DOHH2 (cell line): ENCODE data around the gene SPOCK1.

Experiments
- H3F3A ChIP-seq: fragments of 200-600 bp; sonication (generic), shearing (Covaris generic); 2 replicates; pipeline ENCODE4 v1.6.0; 2016; ENCODE audit warnings: antibody characterized with exemption, mild to moderate bottlenecking; ENCODE audit not compliant: control insufficient read depth, insufficient read depth
- H3K27ac ChIP-seq: fragments of 200-600 bp; sonication (generic); 2 replicates; pipeline ENCODE4 v1.5.1; 2014; ENCODE audit warnings: low read depth, mild to moderate bottlenecking, low read length, moderate library complexity
- H3K27me3 ChIP-seq: fragments of 200-600 bp; sonication (generic); 2 replicates; pipeline ENCODE4 v1.6.1; 2014; ENCODE audit warnings: mild to moderate bottlenecking, low read length, mixed read lengths; ENCODE audit not compliant: control insufficient read depth
- H3K36me3 ChIP-seq: fragments of 200-600 bp; sonication (generic); 2 replicates; pipeline ENCODE4 v1.6.1; 2014; ENCODE audit warnings: mild to moderate bottlenecking, low read length, moderate library complexity, mixed read lengths; ENCODE audit not compliant: control insufficient read depth
- H3K4me1 ChIP-seq: fragments of 200-600 bp; sonication (generic); 2 replicates; pipeline ENCODE4 v1.6.1; 2014; ENCODE audit warnings: mild to moderate bottlenecking, low read length, mixed read lengths; ENCODE audit not compliant: control insufficient read depth
- H3K4me2 ChIP-seq: fragments of 200-600 bp; sonication (generic); 2 replicates; pipeline ENCODE4 v1.6.0; 2014; ENCODE audit warnings: mild to moderate bottlenecking, low read length, moderate library complexity
- H3K4me3 ChIP-seq: fragments of 200-600 bp; sonication (generic); 2 replicates; pipeline ENCODE4 v1.5.1; 2014; ENCODE audit warnings: mild to moderate bottlenecking, low read length, mixed read lengths
- H3K79me2 ChIP-seq: fragments of 200-600 bp; sonication (generic); 2 replicates; pipeline ENCODE4 v1.6.1; 2014; ENCODE audit warnings: mild to moderate bottlenecking, low read length, mixed read lengths; ENCODE audit not compliant: control insufficient read depth
- H3K9me2 ChIP-seq: fragments of 200-600 bp; sonication (generic); replicated peaks from 2 replicates; pipeline ENCODE4 v1.6.1; 2014; ENCODE audit warnings: mild to moderate bottlenecking, low read length, mixed read lengths; ENCODE audit not compliant: control insufficient read depth
- H3K9me3 ChIP-seq: fragments of 200-600 bp; sonication (generic); 2 replicates; pipeline ENCODE4 v1.6.1; 2014; ENCODE audit warnings: antibody characterized with exemption, low read length, mixed read lengths; ENCODE audit not compliant: control insufficient read depth, insufficient read depth
- H4K20me1 ChIP-seq: fragments of 200-600 bp; sonication (generic); 2 replicates; pipeline ENCODE4 v1.6.0; 2014; ENCODE audit warnings: low read depth, mild to moderate bottlenecking, antibody characterized with exemption, low read length, moderate library complexity; ENCODE audit not compliant: control insufficient read depth, insufficient read depth
- EZH2phosphoT487 ChIP-seq: fragments of 200-600 bp; sonication (generic); IDR thresholded peaks from 2 replicates; pipeline ENCODE4 v1.6.1; 2017; ENCODE audit warnings: borderline replicate concordance, mild to moderate bottlenecking, antibody characterized with exemption, low read length, moderate library complexity, mixed read lengths
- TF ChIP-seq, protein P1 (sequence below): fragments of 200-600 bp; sonication (generic); IDR thresholded peaks from one replicate; pipeline ENCODE4 v1.5.1; 2014; ENCODE audit warnings: antibody characterized with exemption, mild to moderate bottlenecking, low read depth, low read length; ENCODE audit not compliant: poor library complexity, severe bottlenecking

Gene SPOCK1

DNA sequence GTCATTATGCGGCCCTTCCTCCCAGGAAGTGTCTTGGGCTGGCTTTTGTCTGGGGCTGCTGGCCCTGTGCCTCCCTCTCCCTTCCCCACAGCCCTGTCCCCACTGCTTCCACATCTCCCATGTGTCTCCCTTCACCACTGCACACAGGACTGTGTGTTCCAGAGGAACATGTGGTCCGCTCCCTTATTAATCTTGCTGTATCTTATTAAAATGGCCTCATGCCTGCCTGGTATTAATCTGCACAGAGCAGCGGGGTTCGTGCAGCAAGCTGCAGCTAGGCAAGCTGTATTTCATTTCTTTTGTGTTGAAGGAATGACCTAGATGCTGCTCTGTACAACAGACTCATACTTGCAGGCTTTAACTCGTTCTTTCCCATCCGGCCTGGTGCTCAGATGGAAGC lies 130.5 kb downstream of the SPOCK1 start:
- Histone ChIP-seq H3K4me2 (no peak overlapping the region), H3K9me2 (no peaks in the 10 kb centered on the region), H3K9me3 (no peaks in the 10 kb centered on the region), H3F3A (no peaks in the 10 kb centered on the region), H3K4me3 (no peak overlapping the region), H3K27me3 (peaks cover 3% of the 10 kb centered on the region; the same call in 1 of the 2 replicates), H3K27ac (no peak overlapping the region), H4K20me1 (no peaks in the 10 kb centered on the region), H3K36me3 (no peaks in the 10 kb centered on the region), H3K4me1 (no peaks in the 10 kb centered on the region), H3K79me2 (no peaks in the 10 kb centered on the region)
- TF ChIP-seq, protein P1, sequence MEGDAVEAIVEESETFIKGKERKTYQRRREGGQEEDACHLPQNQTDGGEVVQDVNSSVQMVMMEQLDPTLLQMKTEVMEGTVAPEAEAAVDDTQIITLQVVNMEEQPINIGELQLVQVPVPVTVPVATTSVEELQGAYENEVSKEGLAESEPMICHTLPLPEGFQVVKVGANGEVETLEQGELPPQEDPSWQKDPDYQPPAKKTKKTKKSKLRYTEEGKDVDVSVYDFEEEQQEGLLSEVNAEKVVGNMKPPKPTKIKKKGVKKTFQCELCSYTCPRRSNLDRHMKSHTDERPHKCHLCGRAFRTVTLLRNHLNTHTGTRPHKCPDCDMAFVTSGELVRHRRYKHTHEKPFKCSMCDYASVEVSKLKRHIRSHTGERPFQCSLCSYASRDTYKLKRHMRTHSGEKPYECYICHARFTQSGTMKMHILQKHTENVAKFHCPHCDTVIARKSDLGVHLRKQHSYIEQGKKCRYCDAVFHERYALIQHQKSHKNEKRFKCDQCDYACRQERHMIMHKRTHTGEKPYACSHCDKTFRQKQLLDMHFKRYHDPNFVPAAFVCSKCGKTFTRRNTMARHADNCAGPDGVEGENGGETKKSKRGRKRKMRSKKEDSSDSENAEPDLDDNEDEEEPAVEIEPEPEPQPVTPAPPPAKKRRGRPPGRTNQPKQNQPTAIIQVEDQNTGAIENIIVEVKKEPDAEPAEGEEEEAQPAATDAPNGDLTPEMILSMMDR = no peak
- TF ChIP-seq EZH2phosphoT487 = no peak

DNA sequence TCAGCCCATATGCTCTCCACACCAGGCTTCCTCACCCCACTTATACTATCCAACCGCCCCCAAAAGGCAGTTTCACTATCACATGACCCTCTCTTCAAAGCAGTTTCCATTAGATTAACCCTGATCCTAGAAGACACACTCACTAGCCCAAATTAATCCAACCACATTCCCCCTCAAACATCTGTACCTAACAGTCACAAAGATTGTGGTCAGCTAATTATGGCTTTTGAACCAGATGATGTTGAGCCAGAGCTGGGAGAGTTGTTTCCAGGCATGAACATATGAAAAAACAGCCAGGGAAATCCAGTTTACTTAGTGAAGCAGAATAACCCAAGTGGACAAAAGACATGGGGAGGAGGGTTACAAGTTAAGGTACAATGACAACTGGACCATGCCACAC lies 131.2 kb downstream of the SPOCK1 start:
- Histone ChIP-seq H4K20me1 (no peaks in the 10 kb centered on the region), H3F3A (no peaks in the 10 kb centered on the region), H3K79me2 (no peaks in the 10 kb centered on the region), H3K36me3 (no peaks in the 10 kb centered on the region), H3K27me3 (peaks cover 3% of the 10 kb centered on the region; the same call in 1 of the 2 replicates), H3K9me3 (no peaks in the 10 kb centered on the region), H3K4me3 (no peak overlapping the region), H3K9me2 (no peaks in the 10 kb centered on the region), H3K4me1 (no peaks in the 10 kb centered on the region), H3K27ac (no peak overlapping the region), H3K4me2 (no peak overlapping the region)
- TF ChIP-seq, protein P1 = no peak
- TF ChIP-seq EZH2phosphoT487 = no peak

DNA sequence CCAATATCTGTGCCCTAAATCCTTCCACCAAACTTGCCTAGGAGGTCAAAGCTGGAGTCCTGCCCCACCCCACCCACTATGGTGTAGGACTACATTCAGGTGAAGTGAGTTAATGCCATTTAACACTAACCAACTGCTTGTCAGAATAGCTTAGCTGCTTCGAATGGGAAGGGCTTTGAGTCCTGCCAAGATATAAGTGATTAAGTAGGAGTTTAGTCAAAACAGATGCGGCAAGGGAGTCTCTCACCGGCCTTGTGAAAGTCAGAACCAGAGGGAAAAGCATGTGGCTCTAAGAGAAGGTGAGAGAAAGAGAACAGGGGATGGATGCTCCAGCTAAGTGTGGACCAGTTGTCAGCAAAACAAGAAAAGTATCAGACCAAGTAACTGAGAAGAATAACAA lies 132.6 kb downstream of the SPOCK1 start:
- no peak overlapping the region for H3K4me2 ChIP-seq
- H4K20me1 ChIP-seq = no peaks in the 10 kb centered on the region
- H3K9me2 ChIP-seq = no peaks in the 10 kb centered on the region
- H3K79me2 ChIP-seq = no peaks in the 10 kb centered on the region
- H3F3A ChIP-seq = no peaks in the 10 kb centered on the region
- no peak overlapping the region for H3K27ac ChIP-seq
- H3K4me3 ChIP-seq = no peak overlapping the region
- H3K27me3 ChIP-seq = peaks cover 3% of the 10 kb centered on the region; the same call in 1 of the 2 replicates
- TF ChIP-seq, protein P1 = no peak
- no peak for TF ChIP-seq EZH2phosphoT487
- H3K4me1 ChIP-seq = no peaks in the 10 kb centered on the region
- no peaks in the 10 kb centered on the region for H3K36me3 ChIP-seq
- no peaks in the 10 kb centered on the region for H3K9me3 ChIP-seq
